Measurements from ENCODE around the gene PTPRN2.
"Not testable (repeated sequence)": the region's sequence is repeated elsewhere in the genome, so short reads cannot be mapped to it uniquely, and the experiment has no call there.

PTPRN2 gene

DNA sequence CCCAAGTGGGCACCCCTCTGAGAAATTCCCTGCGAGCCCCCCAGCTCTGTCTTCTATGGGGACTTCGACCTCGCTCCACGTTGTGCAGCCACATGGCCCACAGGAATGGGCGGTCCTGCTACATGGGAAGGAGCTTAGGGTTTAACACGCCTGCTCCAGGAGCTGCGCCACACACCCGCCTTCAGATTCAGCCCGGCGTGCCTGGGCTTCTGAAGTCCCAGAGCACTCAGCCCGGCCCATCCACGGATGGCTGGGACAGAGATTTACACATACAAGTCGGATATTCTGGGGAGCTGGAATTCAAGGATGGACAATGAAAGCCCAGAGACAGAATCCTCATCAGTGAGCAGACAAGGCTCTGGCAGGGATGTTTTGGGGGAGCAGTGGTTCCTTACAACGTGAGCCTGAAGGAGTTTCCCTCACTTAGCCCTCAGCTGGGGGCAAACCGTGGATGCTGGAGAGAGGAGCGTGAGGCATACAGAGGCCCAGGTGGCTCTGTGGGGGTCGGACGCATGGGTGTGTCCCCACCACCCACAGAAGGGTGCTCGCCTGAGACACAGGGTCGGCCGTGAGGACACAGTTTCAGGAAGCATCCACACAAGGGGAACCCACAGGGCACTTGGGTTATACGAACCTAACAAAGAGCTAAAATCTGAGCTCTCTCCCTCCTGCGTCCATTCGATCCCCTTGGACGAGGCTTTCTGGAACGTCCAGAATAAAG is 877.9 kb downstream of the PTPRN2 start:
- DNase-seq (ENCODE audit: low read depth) = no peak

DNA sequence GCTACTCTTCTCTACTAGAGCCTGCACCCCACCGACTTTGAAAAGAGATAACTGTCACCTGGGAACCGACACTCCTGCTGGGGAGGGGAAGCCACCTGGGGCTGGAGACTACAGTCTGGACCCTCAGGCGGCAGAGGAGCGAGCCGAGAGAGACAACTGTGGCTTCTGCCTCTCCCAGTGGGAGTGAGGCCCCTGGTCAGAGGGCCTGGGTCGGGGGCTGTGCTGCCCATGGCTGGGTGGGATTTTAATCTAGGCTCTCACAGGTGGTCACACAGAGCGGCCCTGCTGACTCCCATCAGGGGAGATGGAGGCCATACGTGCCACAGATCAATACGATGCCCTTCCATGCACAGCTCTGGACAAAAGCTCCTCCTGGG is 878.7 kb downstream of the PTPRN2 start:
- DNase-seq (ENCODE audit: low read depth) = no peak

DNA sequence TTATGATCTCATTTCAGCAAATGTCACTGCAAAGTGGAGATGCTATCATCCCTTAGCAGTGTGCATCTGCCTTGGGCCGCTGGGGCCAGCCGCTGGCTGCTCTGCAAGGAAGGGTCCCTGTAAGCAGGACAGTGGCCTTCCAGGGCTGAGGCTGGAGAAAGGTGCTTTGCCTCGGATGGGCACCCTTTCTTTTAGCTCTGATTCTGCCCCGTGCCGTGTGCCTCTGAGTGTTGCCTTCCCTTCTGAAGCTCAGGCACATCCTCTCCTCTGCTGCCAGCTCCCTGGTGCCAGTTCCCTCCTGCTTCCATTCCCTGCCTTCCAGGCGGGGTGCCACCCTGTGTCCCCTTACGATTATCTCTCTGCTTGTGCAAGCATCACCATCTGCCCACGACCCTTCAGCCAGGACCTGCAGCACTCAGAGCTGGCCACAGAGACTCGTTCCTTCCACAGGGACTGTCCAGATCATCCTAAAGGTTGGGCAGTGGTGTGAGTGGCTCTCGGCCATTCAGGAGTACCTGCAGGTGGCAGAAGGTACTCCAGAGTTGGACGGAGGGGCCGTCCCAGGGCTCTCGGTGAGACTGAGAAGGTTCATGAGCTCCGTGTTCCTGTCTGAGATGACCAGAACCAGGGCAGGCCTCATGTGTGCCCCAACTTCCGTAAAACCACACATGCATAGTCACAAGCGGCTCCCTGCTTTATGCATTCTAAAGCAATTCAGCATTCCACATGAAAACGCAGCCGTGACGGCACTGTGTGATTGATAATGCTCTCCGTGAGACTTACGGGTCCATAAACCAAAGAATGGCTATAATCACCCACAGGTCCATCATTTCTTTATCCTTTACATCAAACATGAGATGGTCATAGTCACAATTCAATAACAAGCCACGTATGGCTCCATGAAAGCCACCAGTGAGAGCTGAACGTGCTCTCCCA is 879.4 kb downstream of the PTPRN2 start:
- no peak for DNase-seq (ENCODE audit: low read depth)

DNA sequence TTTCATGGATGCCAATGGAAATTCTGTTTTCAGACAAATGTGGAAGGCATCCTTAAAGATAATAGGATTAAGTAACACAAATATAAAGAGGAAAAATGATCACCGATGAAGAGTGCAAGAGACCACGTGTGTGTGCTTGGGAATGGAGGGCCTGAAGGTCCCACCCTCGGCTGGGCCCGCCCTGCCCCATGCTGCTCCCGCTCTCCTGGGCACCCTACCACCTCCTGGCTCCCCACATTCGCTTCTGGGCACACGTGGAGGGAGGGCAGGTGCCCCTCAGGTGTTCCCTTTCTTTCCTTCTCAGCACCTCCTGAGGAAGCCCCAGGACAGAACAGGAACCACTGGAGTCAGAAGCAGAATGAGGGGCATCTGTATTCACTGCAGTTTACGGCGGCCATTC is 883.3 kb downstream of the PTPRN2 start:
- no peak for DNase-seq (ENCODE audit: low read depth)

DNA sequence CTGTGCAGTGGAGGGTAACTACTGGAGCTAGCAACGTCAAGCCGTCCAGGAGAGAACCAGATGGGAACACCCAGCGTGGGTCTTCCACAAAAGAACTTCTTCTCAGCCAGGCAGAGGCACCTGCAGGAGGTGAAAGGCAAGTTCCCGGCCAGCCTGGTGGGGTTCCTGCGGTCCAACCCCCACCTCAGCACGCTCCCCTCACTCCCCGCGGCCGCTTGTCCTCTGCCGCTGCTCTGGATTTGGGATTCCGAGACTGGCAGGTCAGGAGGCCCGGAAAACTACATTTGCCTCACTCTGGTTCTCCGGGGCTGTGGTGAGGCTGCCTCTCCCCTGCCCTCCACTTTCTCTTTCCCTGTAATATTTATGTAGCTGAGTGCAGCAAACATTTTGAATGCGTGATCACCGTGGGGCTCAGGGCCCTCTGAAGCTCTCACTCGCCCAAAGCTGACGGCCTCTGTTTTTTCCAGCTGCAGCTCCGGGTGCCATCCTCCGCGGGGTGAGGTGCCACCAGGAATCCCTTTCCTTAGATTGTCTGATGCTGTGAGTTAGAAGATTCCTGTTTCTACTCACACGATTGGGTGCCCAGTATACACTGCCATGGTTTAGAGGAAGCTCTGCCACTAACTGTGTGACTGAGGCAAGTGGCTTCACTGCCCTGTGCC is 884.0 kb downstream of the PTPRN2 start:
- no peak for DNase-seq (ENCODE audit: low read depth)

DNA sequence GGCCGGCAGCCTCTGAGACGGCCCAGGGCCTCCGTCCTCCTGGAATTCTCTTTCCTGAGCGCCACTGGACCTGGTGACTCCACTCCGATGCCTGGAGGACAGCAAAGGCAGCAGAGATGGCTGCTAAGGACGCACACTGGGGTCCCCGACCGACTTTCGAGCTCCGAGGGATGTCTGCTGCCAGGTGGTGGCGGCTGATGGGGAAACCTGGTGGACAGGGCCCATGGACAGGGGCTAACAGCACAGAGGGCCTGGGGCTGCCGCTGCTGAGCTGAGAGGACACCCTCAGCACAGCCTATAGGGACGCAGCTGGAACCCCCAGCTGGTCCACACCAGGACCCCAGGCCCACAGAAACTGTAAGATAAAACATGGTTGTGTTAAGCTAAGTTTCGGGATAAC is 884.5 kb downstream of the PTPRN2 start:
- DNase-seq (ENCODE audit: low read depth) = no peak

DNA sequence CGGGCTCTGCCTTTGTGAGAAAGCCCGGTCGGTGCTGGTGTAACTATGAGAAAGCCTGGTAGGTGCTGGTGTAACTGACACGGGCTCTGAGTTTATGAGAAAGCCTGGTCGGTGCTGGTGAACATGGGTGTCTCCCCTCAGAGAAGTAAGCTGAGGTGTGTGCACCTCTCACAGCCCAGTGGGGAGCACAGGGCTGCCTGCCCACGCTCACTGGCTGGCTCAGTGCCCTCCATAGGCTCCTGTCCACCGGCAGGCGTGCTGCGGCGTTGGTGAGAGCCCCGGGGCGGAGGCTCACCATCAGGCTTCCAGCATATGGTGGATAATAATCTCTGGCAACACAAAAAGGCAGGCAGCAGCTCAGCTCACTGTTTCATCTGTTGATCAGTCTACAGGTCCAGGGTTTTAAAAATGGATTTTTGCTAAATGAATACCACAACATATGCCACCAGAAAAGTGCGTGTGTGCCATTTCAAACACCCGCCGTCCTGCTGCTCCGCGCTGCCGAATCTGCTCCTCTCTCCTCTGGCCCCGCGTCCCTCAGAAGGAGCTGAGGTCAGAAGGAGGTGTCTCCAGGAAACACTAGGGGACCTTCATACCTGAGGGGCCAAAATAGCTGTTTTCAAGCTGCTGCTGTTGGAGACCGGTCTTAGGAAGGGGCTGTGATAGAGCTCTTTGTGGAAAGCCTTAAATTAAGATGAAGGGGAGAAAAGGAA is 885.2 kb downstream of the PTPRN2 start:
- DNase-seq (ENCODE audit: low read depth) = no peak

DNA sequence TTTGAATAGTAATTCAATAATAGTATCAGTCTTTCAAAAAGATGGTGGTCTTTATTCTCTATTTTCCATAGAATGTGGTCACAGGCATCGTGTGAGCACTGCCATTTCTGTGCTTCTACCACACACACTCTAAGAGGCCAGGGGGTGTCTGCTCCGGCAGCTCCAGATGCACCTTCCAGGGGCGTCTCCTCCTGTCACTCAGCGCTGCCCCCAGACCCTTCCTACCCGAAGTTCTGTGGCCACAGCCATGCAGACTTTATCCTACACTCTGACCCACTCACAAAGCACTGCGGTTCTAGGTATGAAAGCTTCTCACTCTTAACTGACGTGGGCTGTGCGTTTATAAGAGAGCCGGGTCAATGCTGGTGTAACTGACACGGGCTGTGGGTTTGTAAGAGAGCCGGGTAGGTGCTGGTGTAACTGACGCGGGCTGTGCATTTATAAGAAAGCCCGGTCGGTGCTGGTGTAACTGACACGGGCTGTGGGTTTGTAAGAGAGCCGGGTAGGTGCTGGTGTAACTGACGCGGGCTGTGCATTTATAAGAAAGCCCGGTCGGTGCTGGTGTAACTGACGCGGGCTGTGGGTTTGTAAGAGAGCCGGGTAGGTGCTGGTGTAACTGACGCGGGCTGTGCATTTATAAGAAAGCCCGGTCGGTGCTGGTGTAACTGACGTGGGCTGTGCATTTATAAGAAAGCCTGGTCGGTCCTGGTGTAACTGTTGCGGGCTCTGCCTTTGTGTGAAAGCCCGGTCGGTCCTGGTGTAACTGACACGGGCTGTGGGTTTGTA is 886.0 kb downstream of the PTPRN2 start:
- DNase-seq (ENCODE audit: low read depth) = not testable (repeated sequence)

DNA sequence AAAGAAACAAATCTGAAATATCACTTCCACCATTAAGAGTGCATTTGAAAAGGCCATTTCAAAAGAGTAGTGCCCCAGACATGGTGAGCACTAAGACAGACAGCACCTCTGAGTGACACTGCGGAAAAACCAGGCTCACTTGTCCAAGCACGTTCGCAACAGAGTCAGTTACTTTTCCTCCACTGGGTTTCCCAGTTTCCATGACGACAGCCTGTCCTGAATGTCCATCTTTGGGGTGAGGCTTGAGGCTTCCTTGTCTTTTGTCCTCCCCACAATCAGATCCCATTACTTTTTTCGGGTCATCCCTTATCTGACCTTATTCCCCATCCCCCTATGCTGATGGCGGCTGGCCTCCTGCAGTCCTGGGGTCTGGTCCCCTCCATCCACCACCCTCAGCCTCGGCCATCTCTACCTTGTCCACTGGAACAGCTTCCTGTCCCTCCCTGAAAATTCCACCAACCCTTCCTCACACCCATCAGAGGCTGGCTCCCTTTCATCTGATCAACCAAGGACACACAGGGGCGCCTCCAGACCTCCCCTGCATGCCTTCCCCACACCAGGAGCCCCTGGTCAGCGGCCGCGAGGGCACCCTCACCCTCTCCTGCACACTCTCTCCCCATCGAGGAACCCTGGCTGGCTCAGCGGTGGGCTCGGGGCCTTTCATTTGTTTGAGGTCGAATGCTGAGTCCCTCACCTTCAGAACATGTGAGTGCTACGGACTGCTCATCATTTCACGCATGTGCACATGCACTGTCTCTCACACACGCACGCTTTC is 887.2 kb downstream of the PTPRN2 start:
- no peak for DNase-seq (ENCODE audit: low read depth)

DNA sequence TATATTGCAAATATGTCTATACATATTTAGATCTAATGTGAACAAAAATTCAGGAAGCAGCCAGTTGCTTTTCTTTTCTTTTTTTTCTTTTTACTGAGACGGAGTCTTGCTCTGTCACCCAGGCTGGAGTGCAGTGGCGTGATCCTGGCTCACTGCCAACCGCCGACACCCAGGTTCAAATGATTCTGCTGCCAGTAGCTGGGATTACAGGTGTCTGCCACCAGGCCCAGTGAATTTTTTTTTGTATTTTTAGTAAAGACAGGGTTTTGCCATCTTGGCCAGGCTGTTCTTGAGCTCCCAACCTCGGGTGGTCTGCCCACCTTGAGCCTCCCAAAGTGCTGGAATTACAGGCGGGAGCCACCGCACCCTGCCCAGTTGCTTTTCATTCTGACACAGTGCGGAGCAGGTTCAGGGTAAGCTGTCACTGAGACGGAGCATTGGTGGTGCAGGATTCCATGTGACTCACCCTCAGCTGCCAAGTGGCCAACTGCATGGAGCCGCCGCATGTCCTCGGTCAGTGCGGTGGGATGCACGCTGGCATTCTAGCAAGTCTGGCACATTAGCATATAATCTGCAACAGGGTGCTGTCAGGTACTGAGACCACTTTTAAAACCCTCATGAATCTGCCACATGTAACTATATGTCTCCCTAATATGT is 888.1 kb downstream of the PTPRN2 start:
- DNase-seq (ENCODE audit: low read depth) = no peak

DNA sequence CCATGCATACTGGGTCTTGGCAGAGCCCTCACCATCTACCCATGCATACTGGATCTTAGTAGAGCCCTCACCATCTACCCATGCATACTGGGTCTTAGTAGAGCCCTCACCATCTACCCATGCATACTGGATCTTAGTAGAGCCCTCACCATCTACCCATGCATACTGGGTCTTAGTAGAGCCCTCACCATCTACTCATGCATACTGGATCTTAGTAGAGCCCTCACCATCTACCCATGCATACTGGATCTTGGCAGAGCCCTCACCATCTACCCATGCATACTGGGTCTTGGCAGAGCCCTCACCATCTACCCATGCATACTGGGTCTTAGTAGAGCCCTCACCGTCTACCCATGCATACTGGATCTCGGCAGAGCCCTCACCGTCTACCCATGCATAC is 890.3 kb downstream of the PTPRN2 start:
- not testable (repeated sequence) for DNase-seq (ENCODE audit: low read depth)

DNA sequence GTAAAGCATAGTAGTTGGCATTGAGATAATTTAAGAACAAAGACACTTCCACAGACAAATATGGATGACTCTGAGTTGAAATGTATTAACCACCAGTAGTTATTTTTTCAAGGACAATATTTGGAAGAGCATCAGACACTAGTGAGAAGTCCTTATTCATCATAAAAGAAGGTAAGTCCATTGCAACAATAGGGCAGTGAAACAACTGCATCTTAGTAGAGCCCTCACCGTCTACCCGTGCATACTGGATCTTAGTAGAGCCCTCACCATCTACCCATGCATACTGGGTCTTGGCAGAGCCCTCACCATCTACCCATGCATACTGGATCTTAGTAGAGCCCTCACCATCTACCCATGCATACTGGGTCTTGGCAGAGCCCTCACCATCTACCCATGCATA is 892.0 kb downstream of the PTPRN2 start:
- DNase-seq (ENCODE audit: low read depth) = not testable (repeated sequence)

DNA sequence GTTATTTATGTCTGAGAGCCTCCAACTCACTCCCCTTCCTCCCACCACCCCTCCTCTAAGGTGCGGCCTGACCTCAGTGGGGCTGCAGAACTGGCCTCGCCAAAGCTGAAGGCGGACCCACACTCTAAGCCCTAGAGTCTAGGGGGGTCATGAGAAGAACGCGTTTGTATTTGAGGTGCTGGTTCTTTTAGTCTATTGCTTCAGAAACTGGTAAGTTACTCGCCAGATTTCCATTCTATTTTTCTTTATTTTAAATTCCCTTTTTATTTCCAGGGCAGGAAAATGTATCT is 893.3 kb downstream of the PTPRN2 start:
- DNase-seq (ENCODE audit: low read depth) = no peak

DNA sequence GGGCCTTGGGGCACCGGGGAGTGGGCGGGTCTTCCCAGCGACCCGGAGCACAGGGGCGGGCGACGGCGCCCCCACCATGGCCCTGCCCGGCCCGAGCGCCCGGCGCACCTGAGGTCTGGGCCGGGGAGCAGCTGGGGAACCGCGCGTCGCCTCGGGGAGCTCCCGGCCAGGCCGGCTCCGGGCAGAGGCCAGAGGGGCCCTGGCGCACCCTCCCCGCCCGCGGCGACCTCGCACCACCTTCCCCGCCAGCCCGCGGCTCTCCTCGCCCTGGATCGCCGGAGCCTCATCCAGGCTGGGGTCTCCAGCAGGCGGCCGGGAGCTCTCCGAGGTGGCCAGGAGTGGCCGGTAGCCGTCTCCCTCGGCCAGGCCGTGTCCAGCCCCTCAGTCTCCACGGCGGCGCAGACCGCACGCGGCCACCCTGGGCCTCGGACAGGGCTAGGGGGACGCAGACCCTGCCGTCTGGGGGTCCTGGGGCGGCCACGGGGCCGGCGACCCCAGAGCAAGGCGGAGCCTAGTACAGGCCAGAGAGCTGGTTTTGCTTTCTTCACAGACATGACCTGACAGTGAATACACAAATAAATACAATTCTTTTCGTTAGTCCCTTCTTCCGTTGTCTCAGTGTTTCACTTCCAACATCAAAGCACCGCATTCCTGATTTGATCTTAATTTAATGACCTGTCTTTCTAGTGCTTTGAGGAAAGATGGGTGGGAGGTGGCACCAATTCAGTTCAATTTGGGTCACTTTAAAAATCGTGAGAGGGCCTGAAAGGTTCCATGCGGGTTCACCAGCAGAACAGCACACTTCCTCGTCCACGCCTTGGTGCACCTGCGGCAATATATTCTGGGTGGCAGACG is 893.9 kb downstream of the PTPRN2 start:
- no peak for DNase-seq (ENCODE audit: low read depth)

DNA sequence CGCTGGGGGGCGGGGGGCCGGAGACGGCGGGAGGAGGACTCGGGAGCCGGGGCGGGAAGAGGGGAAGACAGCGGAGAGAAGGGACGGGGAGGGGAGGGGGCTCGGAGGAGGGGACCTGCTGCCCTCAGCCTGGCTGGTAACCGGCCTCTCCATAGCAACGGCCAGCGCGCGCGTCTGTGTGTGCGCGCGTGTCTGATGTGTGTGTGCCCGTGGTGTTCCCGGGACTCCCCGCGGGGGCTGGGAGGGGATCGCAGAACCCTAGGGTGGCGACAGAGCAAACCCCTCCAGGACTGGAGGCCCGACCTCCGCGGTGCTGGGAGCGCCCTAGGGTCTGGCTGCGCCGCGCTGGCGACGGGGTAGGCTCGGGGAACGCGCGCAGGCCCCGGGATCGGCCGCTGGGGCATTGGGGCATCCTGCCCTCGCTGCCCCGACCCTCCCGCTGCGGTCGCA is 894.5 kb downstream of the PTPRN2 start:
- no peak for DNase-seq (ENCODE audit: low read depth)

DNA sequence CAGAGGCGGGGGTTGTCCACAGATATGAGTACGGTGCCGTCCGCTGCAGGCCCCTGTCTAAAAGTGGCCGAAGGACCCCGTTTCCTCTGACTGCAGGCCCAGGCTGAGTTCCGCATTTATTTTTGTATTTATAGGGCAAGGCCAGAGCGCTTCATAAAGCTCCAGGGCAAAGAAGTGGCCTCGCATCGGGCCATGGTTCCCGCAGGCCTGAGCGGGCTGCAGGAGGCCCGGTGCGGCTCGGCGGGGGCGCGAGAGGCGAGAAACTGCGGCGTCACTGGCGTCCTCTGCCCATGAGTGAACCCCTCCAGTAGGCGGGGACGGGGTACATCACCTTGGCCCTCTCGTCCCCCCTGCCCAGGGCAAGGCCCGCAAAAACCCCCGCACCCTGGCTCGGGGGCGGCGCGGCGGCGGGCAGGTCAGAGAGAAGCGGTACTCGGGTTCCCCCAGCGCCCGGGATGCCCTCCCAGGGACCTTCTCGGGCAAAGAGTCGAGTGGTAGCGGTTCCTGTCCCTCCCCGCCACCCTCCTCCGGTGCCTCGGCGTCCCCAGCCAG is 895.1 kb downstream of the PTPRN2 start:
- no peak for DNase-seq (ENCODE audit: low read depth)

DNA sequence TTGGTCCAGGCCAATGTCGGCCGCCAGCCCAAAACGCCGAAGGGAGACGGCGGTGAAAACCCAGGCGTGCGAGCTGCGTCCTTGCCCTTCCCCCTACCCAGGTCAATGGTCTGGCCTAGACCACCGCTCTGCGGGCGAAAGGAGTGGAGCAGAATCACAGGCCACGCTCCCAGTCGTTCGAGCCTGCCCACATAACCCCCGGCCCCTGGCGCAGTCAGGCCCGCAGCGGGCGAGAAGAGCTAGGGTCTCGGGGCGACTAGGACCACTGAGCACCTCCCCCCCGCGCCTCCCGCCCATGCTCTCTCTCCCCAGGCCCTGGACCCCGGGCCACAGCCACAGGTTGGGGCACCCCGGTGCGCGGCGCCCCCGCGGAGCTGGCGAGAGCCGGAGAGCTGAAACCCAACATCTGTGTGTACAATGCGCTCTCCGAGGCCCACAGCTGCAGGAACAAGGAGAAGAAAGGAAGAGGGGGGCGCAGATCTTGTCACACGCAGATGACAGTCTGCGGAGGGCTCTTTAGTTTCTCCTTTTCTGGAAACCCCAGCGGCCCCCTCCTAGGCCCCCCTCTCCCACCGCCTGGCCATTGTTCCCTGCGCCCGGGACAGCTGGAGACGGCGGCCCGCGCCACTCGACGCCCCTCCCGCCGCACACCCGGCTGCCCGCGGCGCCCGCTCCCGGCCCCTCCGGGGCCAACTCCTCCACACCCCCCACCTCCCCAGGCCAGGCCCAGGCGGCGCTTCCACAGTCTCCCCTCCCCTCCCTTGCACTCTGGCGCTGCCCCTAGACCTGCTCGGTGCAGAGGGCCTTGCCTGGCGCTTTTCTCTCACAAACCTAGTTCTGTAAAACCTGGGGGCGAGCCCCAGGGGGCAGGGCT is 895.8 kb downstream of the PTPRN2 start:
- DNase-seq (ENCODE audit: low read depth) = no peak

Measured in stimulated activated CD4-positive, alpha-beta T cell treated with anti-CD3 and anti-CD28 coated beads, Interleukin-2, amount 100 ng/mL, for 4 hours (primary cell).